ENCODE measurements around the gene CACNA2D1.

DNA sequence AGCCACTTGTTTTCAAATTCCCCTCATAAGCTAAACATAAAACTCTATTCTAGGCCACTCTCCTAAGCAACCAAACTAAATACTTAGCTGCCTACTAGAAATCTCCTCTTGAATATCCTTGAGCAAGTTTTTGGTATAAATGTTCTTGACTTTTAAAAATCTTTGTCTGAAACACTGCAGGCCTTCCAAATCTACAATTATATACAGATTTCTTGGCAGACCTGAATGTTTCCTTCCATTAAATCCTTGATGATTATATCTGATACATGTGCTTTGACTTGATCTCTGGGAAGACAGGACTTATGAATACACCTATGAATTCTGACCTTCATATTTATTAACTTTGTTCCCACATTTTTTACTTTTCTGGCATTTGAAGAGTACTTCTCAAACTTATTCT lies 314.5 kb downstream of the CACNA2D1 start:
- TF ChIP-seq POLR2AphosphoS5 (IDR thresholded peaks at IDR 0.05; ENCODE audit: low read depth, low read length) = no peak
- no peak for TF ChIP-seq SIN3A (IDR thresholded peaks at IDR 0.05; ENCODE audit: borderline replicate concordance, insufficient read depth, low read length)
- TF ChIP-seq, protein P1, sequence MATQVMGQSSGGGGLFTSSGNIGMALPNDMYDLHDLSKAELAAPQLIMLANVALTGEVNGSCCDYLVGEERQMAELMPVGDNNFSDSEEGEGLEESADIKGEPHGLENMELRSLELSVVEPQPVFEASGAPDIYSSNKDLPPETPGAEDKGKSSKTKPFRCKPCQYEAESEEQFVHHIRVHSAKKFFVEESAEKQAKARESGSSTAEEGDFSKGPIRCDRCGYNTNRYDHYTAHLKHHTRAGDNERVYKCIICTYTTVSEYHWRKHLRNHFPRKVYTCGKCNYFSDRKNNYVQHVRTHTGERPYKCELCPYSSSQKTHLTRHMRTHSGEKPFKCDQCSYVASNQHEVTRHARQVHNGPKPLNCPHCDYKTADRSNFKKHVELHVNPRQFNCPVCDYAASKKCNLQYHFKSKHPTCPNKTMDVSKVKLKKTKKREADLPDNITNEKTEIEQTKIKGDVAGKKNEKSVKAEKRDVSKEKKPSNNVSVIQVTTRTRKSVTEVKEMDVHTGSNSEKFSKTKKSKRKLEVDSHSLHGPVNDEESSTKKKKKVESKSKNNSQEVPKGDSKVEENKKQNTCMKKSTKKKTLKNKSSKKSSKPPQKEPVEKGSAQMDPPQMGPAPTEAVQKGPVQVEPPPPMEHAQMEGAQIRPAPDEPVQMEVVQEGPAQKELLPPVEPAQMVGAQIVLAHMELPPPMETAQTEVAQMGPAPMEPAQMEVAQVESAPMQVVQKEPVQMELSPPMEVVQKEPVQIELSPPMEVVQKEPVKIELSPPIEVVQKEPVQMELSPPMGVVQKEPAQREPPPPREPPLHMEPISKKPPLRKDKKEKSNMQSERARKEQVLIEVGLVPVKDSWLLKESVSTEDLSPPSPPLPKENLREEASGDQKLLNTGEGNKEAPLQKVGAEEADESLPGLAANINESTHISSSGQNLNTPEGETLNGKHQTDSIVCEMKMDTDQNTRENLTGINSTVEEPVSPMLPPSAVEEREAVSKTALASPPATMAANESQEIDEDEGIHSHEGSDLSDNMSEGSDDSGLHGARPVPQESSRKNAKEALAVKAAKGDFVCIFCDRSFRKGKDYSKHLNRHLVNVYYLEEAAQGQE (IDR thresholded peaks at IDR 0.05; ENCODE audit: insufficient read depth in 1 of 2, low read depth in 2 of 2, low read length in 2 of 2) = no peak
- no peak for TF ChIP-seq TAF1 (IDR thresholded peaks at IDR 0.05; ENCODE audit: borderline replicate concordance, insufficient read depth, low read length)
